ENCODE measurements around the gene EGFLAM. TPM values are rescaled to one million over a fixed set of nuclear protein-coding genes. Genes with fewer than 3 reads are reported as not detected.

EGFLAM gene
- total RNA-seq, 1 experiment from 2014 or later, result 0.33 TPM

DNA sequence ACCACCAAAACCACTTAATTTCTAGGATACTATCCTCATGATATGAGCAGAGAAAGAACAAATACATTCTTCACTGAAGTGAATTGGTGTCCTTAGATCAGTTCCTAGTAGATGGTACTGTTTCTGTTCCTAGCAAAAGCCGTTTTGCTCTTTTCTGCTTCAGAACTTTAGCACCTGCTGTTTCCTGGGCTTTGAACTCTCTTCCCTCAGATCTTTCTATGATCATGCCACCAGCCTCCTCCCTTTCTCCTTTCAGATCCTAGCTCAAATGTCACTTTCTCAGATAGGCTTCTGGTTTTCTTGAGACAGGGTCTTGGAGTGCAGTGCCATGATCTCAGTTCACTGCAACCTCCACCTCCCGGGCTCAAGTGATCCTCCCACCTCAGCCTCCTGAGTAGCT, 118.0 kb downstream of the EGFLAM start:
- no peak overlapping the region for H3K4me3 Mint-ChIP-seq
- Histone ChIP-seq H2BK5ac (ENCODE audit: insufficient read length, low read length) (no peak overlapping the region), H3K4me2 (ENCODE audit: insufficient read depth, insufficient read length, low read length) (no peak overlapping the region), H3K23ac (ENCODE audit: insufficient read length, low read depth, low read length) (no peak overlapping the region), H3T11ph (ENCODE audit: low read length) (no peak overlapping the region), H2AFZ (ENCODE audit: low read length) (no peak overlapping the region), H2BK20ac (ENCODE audit: low read depth, low read length, poor library complexity, severe bottlenecking) (no peak overlapping the region), H3K27me3 (ENCODE audit: insufficient read depth, low read length) (peaks cover 2% of the 10 kb centered on the region; the same call in 1 of the 2 replicates), H3K14ac (ENCODE audit: insufficient read depth, low read length) (no peak overlapping the region), H3K56ac (ENCODE audit: insufficient read length, low read depth, low read length) (no peak overlapping the region), H4K8ac (replicated peaks; ENCODE audit: insufficient read length, low read depth, low read length) (no peak overlapping the region), H3K23me2 (ENCODE audit: insufficient read length, low read depth, low read length, poor library complexity, severe bottlenecking) (no peaks in the 10 kb centered on the region), H3K9ac (ENCODE audit: extremely low read depth, insufficient read length, low read length) (no peak overlapping the region), H3K9me3 (ENCODE audit: control insufficient read depth, low read depth, low read length) (no peaks in the 10 kb centered on the region), H3K4me1 (ENCODE audit: insufficient read depth, low read length) (peaks cover 6% of the 10 kb centered on the region; the same call in 1 of the 2 replicates), H2BK15ac (ENCODE audit: low read depth, low read length) (no peak overlapping the region), H2AK5ac (ENCODE audit: insufficient read length, low read length) (no peak overlapping the region), H3K4ac (ENCODE audit: low read depth, low read length) (no peak overlapping the region), H2BK120ac (ENCODE audit: low read depth, low read length, poor library complexity, severe bottlenecking) (no peak overlapping the region), H3K18ac (ENCODE audit: insufficient read length, low read depth, low read length) (no peak overlapping the region), H4K20me1 (ENCODE audit: control insufficient read depth, insufficient read depth, insufficient read length) (no peaks in the 10 kb centered on the region), H3K27ac (ENCODE audit: insufficient read length, low read depth, low read length) (no peak overlapping the region), H2BK12ac (ENCODE audit: insufficient read length, low read depth, low read length) (no peak overlapping the region), H3K79me2 (ENCODE audit: insufficient read depth, low read length) (no peaks in the 10 kb centered on the region), H3K79me1 (ENCODE audit: insufficient read depth, low read depth, low read length, poor library complexity, severe bottlenecking) (no peaks in the 10 kb centered on the region), H4K5ac (ENCODE audit: insufficient read length, low read depth, low read length) (no peak overlapping the region), H4K91ac (ENCODE audit: insufficient read length, low read depth, low read length) (no peak overlapping the region)
- no peak overlapping the region; a peak in 1 of 7 replicates for H3K27ac Mint-ChIP-seq
- H3K4me1 Mint-ChIP-seq, result peaks cover 32 to 61% of the 10 kb centered on the region in 2 experiments
- peaks cover 7% of the 10 kb centered on the region for H3K27me3 Mint-ChIP-seq (ENCODE audit: low read depth)
- no peaks in the 10 kb centered on the region for H3K9me3 Mint-ChIP-seq
- H3K36me3 Mint-ChIP-seq (ENCODE audit: insufficient read depth in 1 of 3, low read depth in 3 of 3), result no peaks in the 10 kb centered on the region
- no CpG with 5 or more reads among the region's 2 CpGs for WGBS (ENCODE audit: extremely low coverage, insufficient read length, low lambda C conversion rate)
- DNase-seq, result no peak
- no peak for TF ChIP-seq CTCF (conservative IDR thresholded peaks at IDR 0.05)
